Sigmoid colon (tissue), 4 donors: Measurements from ENCODE around the gene METRN.

Experiments
- EP300 ChIP-seq, 4 donors: sonication (generic); formaldehyde crosslinking; IDR thresholded peaks; one replicate each; pipeline ENCODE4 v1.6.1; 2017; ENCODE audit warnings: antibody characterized with exemption in 4 of 4
- POLR2A ChIP-seq, 2 donors: fragments of 450-650 bp; IDR thresholded peaks; one replicate each; pipeline ENCODE4 v1.6.1; 2016; ENCODE audit warnings: antibody characterized with exemption in 2 of 2, mild to moderate bottlenecking in 2 of 2, moderate library complexity in 2 of 2
- TF ChIP-seq, protein P1 (sequence below), 4 experiments: fragments of 450-650 bp in 3 of 4; fragments of 200-600 bp in 1 of 4; IDR thresholded peaks; one replicate each; pipeline ENCODE4 v1.5.1; 2016 to 2019; ENCODE audit warnings: antibody characterized with exemption in 4 of 4, mild to moderate bottlenecking in 3 of 4, moderate library complexity in 2 of 4

DNA sequence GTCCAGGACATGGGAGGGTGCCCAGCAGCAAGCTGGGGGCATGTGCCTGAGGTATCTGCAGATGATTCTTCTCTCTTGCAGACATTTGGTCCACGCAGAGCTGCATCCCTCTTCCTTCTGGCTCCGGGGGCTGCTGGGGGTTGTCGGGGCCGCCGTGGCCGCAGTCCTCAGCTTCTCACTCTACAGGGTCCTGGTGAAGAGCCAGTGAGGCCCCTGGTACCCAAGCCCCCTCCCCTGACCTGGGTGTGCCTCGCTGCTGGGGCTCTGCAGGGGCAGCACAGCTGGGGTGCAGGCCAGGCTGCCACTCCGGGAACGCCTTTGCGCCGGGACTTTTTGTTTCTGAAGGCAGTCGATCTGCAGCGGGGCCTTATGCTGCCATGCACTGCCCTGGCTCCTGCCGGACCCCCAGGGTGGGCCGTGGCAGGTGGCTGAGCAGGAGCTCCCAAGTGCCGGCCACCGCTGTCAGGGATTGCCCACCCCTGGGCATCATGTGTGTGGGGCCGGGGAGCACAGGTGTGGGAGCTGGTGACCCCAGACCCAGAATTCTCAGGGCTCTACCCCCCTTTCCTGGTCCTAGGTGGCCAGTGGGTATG lies 41.4 kb upstream of the METRN start:
- TF ChIP-seq POLR2A (IDR thresholded peaks at IDR 0.05) (no peak), EP300 (IDR thresholded peaks at IDR 0.05) (no peak)
- TF ChIP-seq, protein P1, sequence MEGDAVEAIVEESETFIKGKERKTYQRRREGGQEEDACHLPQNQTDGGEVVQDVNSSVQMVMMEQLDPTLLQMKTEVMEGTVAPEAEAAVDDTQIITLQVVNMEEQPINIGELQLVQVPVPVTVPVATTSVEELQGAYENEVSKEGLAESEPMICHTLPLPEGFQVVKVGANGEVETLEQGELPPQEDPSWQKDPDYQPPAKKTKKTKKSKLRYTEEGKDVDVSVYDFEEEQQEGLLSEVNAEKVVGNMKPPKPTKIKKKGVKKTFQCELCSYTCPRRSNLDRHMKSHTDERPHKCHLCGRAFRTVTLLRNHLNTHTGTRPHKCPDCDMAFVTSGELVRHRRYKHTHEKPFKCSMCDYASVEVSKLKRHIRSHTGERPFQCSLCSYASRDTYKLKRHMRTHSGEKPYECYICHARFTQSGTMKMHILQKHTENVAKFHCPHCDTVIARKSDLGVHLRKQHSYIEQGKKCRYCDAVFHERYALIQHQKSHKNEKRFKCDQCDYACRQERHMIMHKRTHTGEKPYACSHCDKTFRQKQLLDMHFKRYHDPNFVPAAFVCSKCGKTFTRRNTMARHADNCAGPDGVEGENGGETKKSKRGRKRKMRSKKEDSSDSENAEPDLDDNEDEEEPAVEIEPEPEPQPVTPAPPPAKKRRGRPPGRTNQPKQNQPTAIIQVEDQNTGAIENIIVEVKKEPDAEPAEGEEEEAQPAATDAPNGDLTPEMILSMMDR (IDR thresholded peaks at IDR 0.05): no peak
